HL-60 (cell line): Measurements from ENCODE around the gene CCL27.

Source experiments
- CTCF ChIP-seq: IDR thresholded peaks from one replicate; pipeline ENCODE4 v1.5.1; 2011; ENCODE audit warnings: low read length, control low read depth, inconsistent platforms; ENCODE audit not compliant: insufficient read depth
- GABPA ChIP-seq: IDR thresholded peaks from 2 replicates; pipeline ENCODE4 v1.6.1; 2012; ENCODE audit warnings: low read depth
- POLR2AphosphoS5 ChIP-seq: IDR thresholded peaks from 2 replicates; pipeline ENCODE4 v1.6.1; 2012; ENCODE audit warnings: low read depth
- SPI1 ChIP-seq: IDR thresholded peaks from 2 replicates; pipeline ENCODE4 v1.6.1; 2012; ENCODE audit warnings: low read depth, mild to moderate bottlenecking, borderline replicate concordance
- TF ChIP-seq, protein P1 (sequence below): IDR thresholded peaks from 2 replicates; pipeline ENCODE4 v1.6.1; 2012; ENCODE audit warnings: low read depth; ENCODE audit not compliant: insufficient replicate concordance

- TF ChIP-seq CTCF (no peak), POLR2AphosphoS5 (no peak), GABPA (no peak), SPI1 (no peak)
- TF ChIP-seq, protein P1, sequence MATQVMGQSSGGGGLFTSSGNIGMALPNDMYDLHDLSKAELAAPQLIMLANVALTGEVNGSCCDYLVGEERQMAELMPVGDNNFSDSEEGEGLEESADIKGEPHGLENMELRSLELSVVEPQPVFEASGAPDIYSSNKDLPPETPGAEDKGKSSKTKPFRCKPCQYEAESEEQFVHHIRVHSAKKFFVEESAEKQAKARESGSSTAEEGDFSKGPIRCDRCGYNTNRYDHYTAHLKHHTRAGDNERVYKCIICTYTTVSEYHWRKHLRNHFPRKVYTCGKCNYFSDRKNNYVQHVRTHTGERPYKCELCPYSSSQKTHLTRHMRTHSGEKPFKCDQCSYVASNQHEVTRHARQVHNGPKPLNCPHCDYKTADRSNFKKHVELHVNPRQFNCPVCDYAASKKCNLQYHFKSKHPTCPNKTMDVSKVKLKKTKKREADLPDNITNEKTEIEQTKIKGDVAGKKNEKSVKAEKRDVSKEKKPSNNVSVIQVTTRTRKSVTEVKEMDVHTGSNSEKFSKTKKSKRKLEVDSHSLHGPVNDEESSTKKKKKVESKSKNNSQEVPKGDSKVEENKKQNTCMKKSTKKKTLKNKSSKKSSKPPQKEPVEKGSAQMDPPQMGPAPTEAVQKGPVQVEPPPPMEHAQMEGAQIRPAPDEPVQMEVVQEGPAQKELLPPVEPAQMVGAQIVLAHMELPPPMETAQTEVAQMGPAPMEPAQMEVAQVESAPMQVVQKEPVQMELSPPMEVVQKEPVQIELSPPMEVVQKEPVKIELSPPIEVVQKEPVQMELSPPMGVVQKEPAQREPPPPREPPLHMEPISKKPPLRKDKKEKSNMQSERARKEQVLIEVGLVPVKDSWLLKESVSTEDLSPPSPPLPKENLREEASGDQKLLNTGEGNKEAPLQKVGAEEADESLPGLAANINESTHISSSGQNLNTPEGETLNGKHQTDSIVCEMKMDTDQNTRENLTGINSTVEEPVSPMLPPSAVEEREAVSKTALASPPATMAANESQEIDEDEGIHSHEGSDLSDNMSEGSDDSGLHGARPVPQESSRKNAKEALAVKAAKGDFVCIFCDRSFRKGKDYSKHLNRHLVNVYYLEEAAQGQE, result no peak
Observed at GRCh38 chr9:34644766-34645314, 17.6 kb downstream of the CCL27 start.
